ENCODE measurements around the gene HADH. TPM values are rescaled to one million over a fixed set of nuclear protein-coding genes. Genes with fewer than 3 reads are reported as not detected.

The HADH gene
- total RNA-seq, 5 donors from 2014 or later (not counting 1 experiment from before 2014, with no cell fraction given) = 14.2 to 25.0 (median 17.8) TPM

- peak overlapping the region; percentile 9 for H3K27ac ChIP-seq (ENCODE audit: low read length)
- H3K27ac Mint-ChIP-seq = peak overlapping the region; percentile 68 to 94
- CTCF ChIA-PET = interaction anchor here (0.6 to 3.0 kb wide), 7 partner anchors 13 to 555 kb away, joined by 3 to 39 read pairs (median 5); no protein-coding TSS in a partner anchor
- H3K4me1 ChIP-seq (ENCODE audit: control insufficient read depth in 1 of 2, extremely low read depth in 1 of 2, insufficient read depth in 2 of 2, low read length in 2 of 2) = peaks cover 49 to 50% of the 10 kb centered on the region in 2 experiments
- no peaks in the 10 kb centered on the region for H3K9me3 ChIP-seq
- H3K27me3 Mint-ChIP-seq = no peaks in the 10 kb centered on the region
- no peaks in the 10 kb centered on the region for H3K27me3 ChIP-seq (replicated peaks in 1 of 2; ENCODE audit: control insufficient read depth in 2 of 2, extremely low read depth in 1 of 2, insufficient read depth in 2 of 2, low read length in 1 of 2)
- no peak overlapping the region for H3K4me3 Mint-ChIP-seq
- H3K9me3 Mint-ChIP-seq = no peaks in the 10 kb centered on the region
- no CpG with 5 or more reads among the region's 4 CpGs for WGBS (ENCODE audit: insufficient coverage)
- ATAC-seq (replicated peaks in 1 of 4) = no peak
- DNase-seq = no peak
- H3K4me1 Mint-ChIP-seq = peaks cover 62 to 76% (median 70%) of the 10 kb centered on the region in 3 donors
- peaks cover 27% of the 10 kb centered on the region for H3K36me3 Mint-ChIP-seq
- no peak overlapping the region for H3K4me3 ChIP-seq (ENCODE audit: control insufficient read depth in 1 of 2, extremely low read depth in 1 of 2, low read length in 1 of 2)
- POLR2A ChIA-PET = interaction anchor here (0.6 to 0.7 kb wide), 3 partner anchors 17 to 138 kb away, joined by 4 to 5 read pairs (median 4); no protein-coding TSS in a partner anchor
- peaks cover 5 to 23% of the 10 kb centered on the region in 2 donors for H3K36me3 ChIP-seq (ENCODE audit: control insufficient read depth in 2 of 2, extremely low read depth in 1 of 2, insufficient read depth in 1 of 2, low read length in 1 of 2)
These were observed 41.9 kb downstream of the HADH start for GRCh38 chr4:108031427-108032083.

GRCh38 chr4:108033348-108033747, 43.7 kb downstream of the HADH start:
- POLR2A ChIA-PET = no interaction called here
- no peak overlapping the region for H3K27ac ChIP-seq (ENCODE audit: low read length)
- H3K4me1 Mint-ChIP-seq = peaks cover 71 to 85% (median 83%) of the 10 kb centered on the region in 3 donors
- peaks cover 3 to 11% of the 10 kb centered on the region in 2 donors for H3K36me3 ChIP-seq (ENCODE audit: control insufficient read depth in 2 of 2, extremely low read depth in 1 of 2, insufficient read depth in 1 of 2, low read length in 1 of 2)
- peaks cover 14% of the 10 kb centered on the region for H3K36me3 Mint-ChIP-seq
- ATAC-seq (replicated peaks in 1 of 4) = no peak
- CTCF ChIA-PET = interaction anchor here (0.6 to 2.1 kb wide), 5 partner anchors 11 to 1474 kb away, joined by 3 to 7 read pairs (median 3); no protein-coding TSS in a partner anchor
- peaks cover 55 to 60% of the 10 kb centered on the region in 2 experiments for H3K4me1 ChIP-seq (ENCODE audit: control insufficient read depth in 1 of 2, extremely low read depth in 1 of 2, insufficient read depth in 2 of 2, low read length in 2 of 2)
- peak overlapping the region; percentile 23 to 52 for H3K27ac Mint-ChIP-seq
- H3K4me3 ChIP-seq (ENCODE audit: control insufficient read depth in 1 of 2, extremely low read depth in 1 of 2, low read length in 1 of 2) = no peak overlapping the region
- no peaks in the 10 kb centered on the region for H3K27me3 Mint-ChIP-seq
- no peaks in the 10 kb centered on the region for H3K9me3 ChIP-seq
- H3K9me3 Mint-ChIP-seq = no peaks in the 10 kb centered on the region
- DNase-seq = no peak
- H3K27me3 ChIP-seq (replicated peaks in 1 of 2; ENCODE audit: control insufficient read depth in 2 of 2, extremely low read depth in 1 of 2, insufficient read depth in 2 of 2, low read length in 1 of 2) = no peaks in the 10 kb centered on the region
- peak overlapping the region in 1 of 3 donors; percentile 16 for H3K4me3 Mint-ChIP-seq

- ATAC-seq (replicated peaks in 1 of 4) = no peak
- peak overlapping the region in 2 of 3 donors; percentile 10 to 53 for H3K4me3 Mint-ChIP-seq
- H3K4me1 Mint-ChIP-seq = peaks cover 62 to 76% (median 76%) of the 10 kb centered on the region in 3 donors
- H3K9me3 Mint-ChIP-seq = no peaks in the 10 kb centered on the region
- H3K27me3 Mint-ChIP-seq = no peaks in the 10 kb centered on the region
- no peaks in the 10 kb centered on the region for H3K27me3 ChIP-seq (replicated peaks in 1 of 2; ENCODE audit: control insufficient read depth in 2 of 2, extremely low read depth in 1 of 2, insufficient read depth in 2 of 2, low read length in 1 of 2)
- DNase-seq = peak in 6 of 35 experiments; percentile 18 to 45 (median 24)
- ChIA-PET CTCF (interaction anchor here in 1 of 2 donors (0.5 to 2.1 kb wide), 4 partner anchors 13 to 554 kb away, joined by 3 to 7 read pairs (median 5); no protein-coding TSS in a partner anchor), POLR2A (interaction anchor here in 1 of 2 donors (0.6 to 0.9 kb wide), 2 partner anchors 21 to 895 kb away, joined by 3 read pairs; no protein-coding TSS in a partner anchor)
- peaks cover 3 to 11% of the 10 kb centered on the region in 2 donors for H3K36me3 ChIP-seq (ENCODE audit: control insufficient read depth in 2 of 2, extremely low read depth in 1 of 2, insufficient read depth in 1 of 2, low read length in 1 of 2)
- 62% methylated on average over 5 of the region's 7 CpGs for WGBS (ENCODE audit: insufficient coverage)
- peaks cover 14% of the 10 kb centered on the region for H3K36me3 Mint-ChIP-seq
- peaks cover 49 to 51% of the 10 kb centered on the region in 2 experiments for H3K4me1 ChIP-seq (ENCODE audit: control insufficient read depth in 1 of 2, extremely low read depth in 1 of 2, insufficient read depth in 2 of 2, low read length in 2 of 2)
- no peak overlapping the region for H3K27ac ChIP-seq (ENCODE audit: low read length)
- H3K9me3 ChIP-seq = no peaks in the 10 kb centered on the region
- peak overlapping the region; percentile 82 to 95 for H3K27ac Mint-ChIP-seq
- H3K4me3 ChIP-seq (ENCODE audit: control insufficient read depth in 1 of 2, extremely low read depth in 1 of 2, low read length in 1 of 2) = no peak overlapping the region
These were observed 44.9 kb downstream of the HADH start for GRCh38 chr4:108034565-108034964.

- Mint-ChIP-seq H3K9me3 (no peaks in the 10 kb centered on the region), H3K27me3 (no peaks in the 10 kb centered on the region), H3K36me3 (peaks cover 14% of the 10 kb centered on the region), H3K4me3 (peak overlapping the region; percentile 39 to 53 (median 49)), H3K4me1 (peaks cover 51 to 65% (median 65%) of the 10 kb centered on the region in 3 donors), H3K27ac (peak overlapping the region; percentile 89 to 95)
- no peak for DNase-seq
- peaks cover 40 to 41% of the 10 kb centered on the region in 2 experiments for H3K4me1 ChIP-seq (ENCODE audit: control insufficient read depth in 1 of 2, extremely low read depth in 1 of 2, insufficient read depth in 2 of 2, low read length in 2 of 2)
- H3K27ac ChIP-seq (ENCODE audit: low read length) = peak overlapping the region; percentile 58
- WGBS (ENCODE audit: insufficient coverage) = 41% methylated on average over 5 of the region's 6 CpGs
- no peaks in the 10 kb centered on the region for H3K9me3 ChIP-seq
- H3K4me3 ChIP-seq (ENCODE audit: control insufficient read depth in 1 of 2, extremely low read depth in 1 of 2, low read length in 1 of 2) = peak overlapping the region in 1 of 2 donors; percentile 53
- H3K36me3 ChIP-seq (ENCODE audit: control insufficient read depth in 2 of 2, extremely low read depth in 1 of 2, insufficient read depth in 1 of 2, low read length in 1 of 2) = peaks cover 3 to 11% of the 10 kb centered on the region in 2 donors
- no peaks in the 10 kb centered on the region for H3K27me3 ChIP-seq (replicated peaks in 1 of 2; ENCODE audit: control insufficient read depth in 2 of 2, extremely low read depth in 1 of 2, insufficient read depth in 2 of 2, low read length in 1 of 2)
- ChIA-PET POLR2A (interaction anchor here (0.5 to 1.1 kb wide), 12 partner anchors 19 to 1619 kb away, joined by 3 to 9 read pairs (median 5); no protein-coding TSS in a partner anchor), CTCF (interaction anchor here (0.6 to 1.7 kb wide), 8 partner anchors 12 to 486 kb away, joined by 3 to 7 read pairs (median 4); no protein-coding TSS in a partner anchor)
- no peak for ATAC-seq (replicated peaks in 1 of 4)
These were observed 46.0 kb downstream of the HADH start for GRCh38 chr4:108035691-108036090.

GRCh38 chr4:108036213-108036612, 46.5 kb downstream of the HADH start:
- H3K27me3 ChIP-seq (replicated peaks in 1 of 2; ENCODE audit: control insufficient read depth in 2 of 2, extremely low read depth in 1 of 2, insufficient read depth in 2 of 2, low read length in 1 of 2) = no peaks in the 10 kb centered on the region
- DNase-seq (peak; percentile 46 to 92 (median 74)), ATAC-seq (replicated peaks in 1 of 4) (peak; percentile 98 to 99 (median 99))
- peaks cover 46 to 60% (median 59%) of the 10 kb centered on the region in 3 donors for H3K4me1 Mint-ChIP-seq
- H3K27ac ChIP-seq (ENCODE audit: low read length) = peak overlapping the region; percentile 58
- no peaks in the 10 kb centered on the region for H3K9me3 Mint-ChIP-seq
- CTCF ChIA-PET = interaction anchor here (0.5 to 1.7 kb wide), 6 partner anchors 11 to 481 kb away, joined by 3 to 7 read pairs (median 5); no protein-coding TSS in a partner anchor
- H3K4me1 ChIP-seq (ENCODE audit: control insufficient read depth in 1 of 2, extremely low read depth in 1 of 2, insufficient read depth in 2 of 2, low read length in 2 of 2) = peaks cover 35 to 39% of the 10 kb centered on the region in 2 experiments
- no peaks in the 10 kb centered on the region for H3K27me3 Mint-ChIP-seq
- peak overlapping the region in 1 of 2 donors; percentile 53 for H3K4me3 ChIP-seq (ENCODE audit: control insufficient read depth in 1 of 2, extremely low read depth in 1 of 2, low read length in 1 of 2)
- POLR2A ChIA-PET = interaction anchor here (0.6 to 1.1 kb wide), 7 partner anchors 19 to 1618 kb away, joined by 5 to 9 read pairs (median 5); no protein-coding TSS in a partner anchor
- H3K9me3 ChIP-seq = no peaks in the 10 kb centered on the region
- peak overlapping the region; percentile 89 to 95 for H3K27ac Mint-ChIP-seq
- H3K36me3 Mint-ChIP-seq = peaks cover 12% of the 10 kb centered on the region
- 29% methylated on average over 1 of the region's 7 CpGs for WGBS (ENCODE audit: insufficient coverage)
- peaks cover 3 to 11% of the 10 kb centered on the region in 2 donors for H3K36me3 ChIP-seq (ENCODE audit: control insufficient read depth in 2 of 2, extremely low read depth in 1 of 2, insufficient read depth in 1 of 2, low read length in 1 of 2)
- peak overlapping the region; percentile 37 to 53 (median 49) for H3K4me3 Mint-ChIP-seq

- Mint-ChIP-seq H3K27me3 (no peaks in the 10 kb centered on the region), H3K9me3 (no peaks in the 10 kb centered on the region), H3K36me3 (peaks cover 8% of the 10 kb centered on the region), H3K27ac (peak overlapping the region; percentile 89 to 95), H3K4me1 (peaks cover 44 to 55% (median 53%) of the 10 kb centered on the region in 3 donors), H3K4me3 (no peak overlapping the region)
- DNase-seq = no peak
- Histone ChIP-seq H3K9me3 (no peaks in the 10 kb centered on the region), H3K27ac (ENCODE audit: low read length) (no peak overlapping the region), H3K4me3 (ENCODE audit: control insufficient read depth in 1 of 2, extremely low read depth in 1 of 2, low read length in 1 of 2) (no peak overlapping the region), H3K4me1 (ENCODE audit: control insufficient read depth in 1 of 2, extremely low read depth in 1 of 2, insufficient read depth in 2 of 2, low read length in 2 of 2) (peaks cover 34 to 35% of the 10 kb centered on the region in 2 experiments), H3K27me3 (replicated peaks in 1 of 2; ENCODE audit: control insufficient read depth in 2 of 2, extremely low read depth in 1 of 2, insufficient read depth in 2 of 2, low read length in 1 of 2) (no peaks in the 10 kb centered on the region), H3K36me3 (ENCODE audit: control insufficient read depth in 2 of 2, extremely low read depth in 1 of 2, insufficient read depth in 1 of 2, low read length in 1 of 2) (peaks cover 0 to 11% of the 10 kb centered on the region in 2 donors)
- ATAC-seq (replicated peaks in 1 of 4) = no peak
- no CpG with 5 or more reads among the region's 2 CpGs for WGBS (ENCODE audit: insufficient coverage)
- CTCF ChIA-PET = interaction anchor here (0.6 to 0.7 kb wide), 2 partner anchors 31 to 56 kb away, joined by 5 to 8 read pairs; no protein-coding TSS in a partner anchor
- POLR2A ChIA-PET = interaction anchor here in 1 of 2 donors (0.5 kb wide), 1 partner anchor 515 kb away, joined by 3 read pairs; no protein-coding TSS in a partner anchor
These were observed 48.2 kb downstream of the HADH start for GRCh38 chr4:108037884-108038283.
